Measurements from ENCODE around the gene SMPD3.

The SMPD3 gene

DNA sequence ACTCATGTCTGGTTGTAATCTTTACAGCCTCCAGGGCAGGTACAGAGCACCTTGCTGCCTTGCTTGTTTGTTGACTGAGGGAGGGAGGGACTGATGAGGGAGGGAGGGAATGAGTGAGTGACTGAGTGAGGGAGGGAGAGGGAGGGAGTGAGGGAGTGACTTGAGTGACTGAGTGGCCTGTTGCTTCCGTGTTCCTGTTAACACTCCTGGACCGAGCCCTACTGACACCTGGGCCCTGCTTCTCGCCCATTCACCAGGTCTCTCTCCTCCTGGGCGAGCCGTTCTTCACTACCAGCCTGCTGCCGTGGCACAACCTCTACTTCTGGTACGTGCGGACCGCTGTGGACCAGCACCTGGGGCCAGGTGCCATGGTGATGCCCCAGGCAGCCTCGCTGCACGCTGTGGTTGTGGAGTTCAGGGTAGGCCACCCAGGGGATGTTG is 96.3 kb downstream of the SMPD3 start:
- Mint-ChIP-seq H3K4me3 (no peak overlapping the region), H3K36me3 (ENCODE audit: low read depth) (peaks cover 56% of the 10 kb centered on the region), H3K4me1 (ENCODE audit: low read depth) (peaks cover 29% of the 10 kb centered on the region), H3K27ac (no peak overlapping the region), H3K9me3 (no peaks in the 10 kb centered on the region), H3K27me3 (ENCODE audit: low read depth) (no peaks in the 10 kb centered on the region)

- no peak overlapping the region for H3K27ac Mint-ChIP-seq
- no peak overlapping the region for H3K4me3 Mint-ChIP-seq
- peaks cover 58% of the 10 kb centered on the region for H3K36me3 Mint-ChIP-seq (ENCODE audit: low read depth)
- peaks cover 25% of the 10 kb centered on the region for H3K4me1 Mint-ChIP-seq (ENCODE audit: low read depth)
- no peaks in the 10 kb centered on the region for H3K27me3 Mint-ChIP-seq (ENCODE audit: low read depth)
- no peaks in the 10 kb centered on the region for H3K9me3 Mint-ChIP-seq
Measured at GRCh38 chr16:68351463-68351862, 96.8 kb downstream of the SMPD3 start.

GRCh38 chr16:68350813-68351350 is 97.4 kb downstream of the SMPD3 start:
- H3K27me3 Mint-ChIP-seq (ENCODE audit: low read depth), result no peaks in the 10 kb centered on the region
- H3K36me3 Mint-ChIP-seq (ENCODE audit: low read depth), result peaks cover 58% of the 10 kb centered on the region
- no peak overlapping the region for H3K27ac Mint-ChIP-seq
- H3K9me3 Mint-ChIP-seq, result no peaks in the 10 kb centered on the region
- H3K4me1 Mint-ChIP-seq (ENCODE audit: low read depth), result peaks cover 21% of the 10 kb centered on the region
- H3K4me3 Mint-ChIP-seq, result no peak overlapping the region

DNA sequence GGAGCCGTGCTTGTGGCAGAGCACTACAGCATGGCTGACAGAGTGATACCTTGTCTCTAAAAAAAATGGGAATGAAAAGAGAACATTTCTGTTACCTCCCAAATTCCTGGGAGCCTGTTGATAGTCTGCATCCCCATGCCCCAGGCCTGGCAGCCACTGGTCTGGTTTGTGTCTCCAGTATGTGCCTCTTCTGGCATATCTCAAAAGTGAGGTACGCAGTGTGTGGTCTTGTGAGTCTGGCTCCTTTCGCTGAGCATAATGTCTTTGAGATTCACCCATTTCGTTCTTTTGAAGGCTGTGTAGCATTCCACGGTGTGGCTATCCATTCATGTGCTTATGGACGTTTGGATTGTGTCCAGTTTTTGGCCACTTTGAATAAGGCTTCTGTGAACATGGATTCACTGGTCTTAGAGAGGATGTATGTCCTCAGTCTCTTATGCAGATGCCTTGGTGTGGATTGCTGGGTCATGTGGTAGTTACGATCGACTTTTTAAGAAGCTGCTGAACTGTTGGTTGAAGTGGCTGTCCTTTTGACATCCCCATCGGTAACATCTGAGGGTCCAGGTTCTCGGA is 98.4 kb downstream of the SMPD3 start:
- Mint-ChIP-seq H3K4me3 (no peak overlapping the region), H3K4me1 (ENCODE audit: low read depth) (peaks cover 14% of the 10 kb centered on the region), H3K36me3 (ENCODE audit: low read depth) (peaks cover 60% of the 10 kb centered on the region), H3K27me3 (ENCODE audit: low read depth) (no peaks in the 10 kb centered on the region), H3K27ac (no peak overlapping the region), H3K9me3 (no peaks in the 10 kb centered on the region)

DNA sequence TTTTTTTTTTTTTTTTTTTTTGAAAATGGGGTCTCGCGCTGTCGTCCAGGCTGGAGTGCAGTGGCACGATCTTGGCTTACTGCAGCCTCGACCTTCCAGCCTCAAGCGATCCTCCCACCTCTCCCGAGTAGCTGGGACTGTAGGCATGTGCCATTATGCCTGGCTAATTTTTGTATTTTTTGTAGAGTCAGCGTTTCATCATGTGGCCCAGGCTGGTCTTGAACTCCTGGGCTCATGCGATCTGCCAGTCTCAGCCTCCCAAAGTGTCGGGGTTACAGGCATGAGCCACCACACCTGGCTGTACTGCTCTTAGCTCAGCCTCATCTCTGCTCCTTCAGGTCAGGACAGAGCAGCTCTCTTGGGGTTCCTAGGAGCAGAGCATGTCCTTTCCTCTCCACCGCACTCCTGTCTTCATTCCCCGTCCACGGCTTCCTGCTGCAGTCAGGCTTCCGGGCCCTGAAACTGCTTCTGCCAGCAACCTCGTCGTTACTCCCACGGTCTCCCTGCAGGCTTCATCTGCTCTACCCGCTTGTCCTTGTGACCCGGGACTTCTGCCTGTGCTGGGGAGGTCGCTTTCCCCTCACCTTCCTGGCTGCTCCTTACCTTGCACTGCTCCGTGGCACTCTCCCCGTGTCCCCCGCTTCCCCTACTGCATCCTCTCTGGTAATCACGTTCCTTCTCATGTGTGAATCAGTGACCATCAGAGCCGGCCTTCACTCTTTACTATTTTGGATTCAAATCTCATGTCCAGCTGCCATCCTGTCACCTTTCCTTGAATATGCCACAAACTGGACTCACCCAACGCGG is 99.5 kb downstream of the SMPD3 start:
- Mint-ChIP-seq H3K27ac (no peak overlapping the region), H3K36me3 (ENCODE audit: low read depth) (peaks cover 59% of the 10 kb centered on the region), H3K9me3 (no peaks in the 10 kb centered on the region), H3K4me1 (ENCODE audit: low read depth) (peaks cover 12% of the 10 kb centered on the region), H3K4me3 (no peak overlapping the region), H3K27me3 (ENCODE audit: low read depth) (no peaks in the 10 kb centered on the region)

DNA sequence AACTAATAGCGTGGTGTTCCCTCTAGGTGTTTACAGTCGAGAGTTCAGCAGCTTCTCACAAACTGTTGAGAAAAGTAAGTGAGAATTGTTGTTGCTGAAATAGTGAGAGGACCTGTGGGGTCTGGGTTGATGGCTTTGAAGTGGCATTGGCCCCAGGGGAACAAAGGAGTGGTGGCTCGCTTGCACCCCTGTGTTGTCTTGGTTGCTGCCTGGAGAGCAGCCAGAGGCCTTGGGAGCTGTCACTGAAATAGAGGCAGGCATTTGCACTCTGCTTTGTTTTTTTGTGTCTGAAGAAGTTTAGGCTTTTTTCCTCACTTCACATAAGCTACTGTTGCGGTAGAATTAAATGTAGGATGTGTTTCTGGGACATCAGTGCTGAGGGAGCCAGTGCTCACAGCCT is 100.7 kb downstream of the SMPD3 start:
- peaks cover 57% of the 10 kb centered on the region for H3K36me3 Mint-ChIP-seq (ENCODE audit: low read depth)

GRCh38 chr16:68346892-68347480 is 101.3 kb downstream of the SMPD3 start:
- H3K27ac Mint-ChIP-seq, result peak overlapping the region; percentile 65
- no peaks in the 10 kb centered on the region for H3K27me3 Mint-ChIP-seq (ENCODE audit: low read depth)
- H3K36me3 Mint-ChIP-seq (ENCODE audit: low read depth), result peaks cover 61% of the 10 kb centered on the region
- H3K9me3 Mint-ChIP-seq, result no peaks in the 10 kb centered on the region
- H3K4me1 Mint-ChIP-seq (ENCODE audit: low read depth), result peaks cover 12% of the 10 kb centered on the region
- no peak overlapping the region for H3K4me3 Mint-ChIP-seq

More for the DNA sequence above, 100.7 kb downstream of the SMPD3 start:
- Mint-ChIP-seq H3K4me1 (ENCODE audit: low read depth) (peaks cover 12% of the 10 kb centered on the region), H3K9me3 (no peaks in the 10 kb centered on the region), H3K4me3 (no peak overlapping the region), H3K27me3 (ENCODE audit: low read depth) (no peaks in the 10 kb centered on the region), H3K27ac (no peak overlapping the region)

GRCh38 chr16:68345958-68346635 is 102.2 kb downstream of the SMPD3 start:
- H3K9me3 Mint-ChIP-seq, result no peaks in the 10 kb centered on the region
- H3K27ac Mint-ChIP-seq, result no peak overlapping the region
- H3K36me3 Mint-ChIP-seq (ENCODE audit: low read depth), result peaks cover 60% of the 10 kb centered on the region
- peaks cover 12% of the 10 kb centered on the region for H3K4me1 Mint-ChIP-seq (ENCODE audit: low read depth)
- no peaks in the 10 kb centered on the region for H3K27me3 Mint-ChIP-seq (ENCODE audit: low read depth)
- no peak overlapping the region for H3K4me3 Mint-ChIP-seq

DNA sequence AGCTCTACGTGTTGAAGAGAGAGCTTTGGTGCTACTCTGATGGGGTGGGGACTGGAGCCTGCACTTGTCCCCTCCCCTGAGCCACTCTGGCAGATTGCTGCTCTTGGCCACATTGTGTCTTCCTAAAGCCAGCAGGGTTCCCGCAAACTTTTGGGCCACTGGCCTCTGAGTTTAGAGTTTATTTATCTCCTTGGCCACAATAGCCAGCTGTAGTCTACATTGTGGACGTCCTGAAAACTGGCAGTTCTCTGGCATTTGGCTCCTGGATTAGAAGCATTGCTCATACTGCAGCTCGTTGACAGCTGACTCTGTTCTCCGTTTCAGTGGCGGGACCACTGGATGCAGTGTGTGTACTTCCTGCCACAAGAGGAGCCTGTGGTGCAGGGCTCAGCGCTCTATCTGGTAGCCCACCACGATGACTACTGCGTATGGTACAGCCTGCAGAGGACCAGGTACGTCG is 102.9 kb downstream of the SMPD3 start:
- H3K27ac Mint-ChIP-seq, result no peak overlapping the region

DNA sequence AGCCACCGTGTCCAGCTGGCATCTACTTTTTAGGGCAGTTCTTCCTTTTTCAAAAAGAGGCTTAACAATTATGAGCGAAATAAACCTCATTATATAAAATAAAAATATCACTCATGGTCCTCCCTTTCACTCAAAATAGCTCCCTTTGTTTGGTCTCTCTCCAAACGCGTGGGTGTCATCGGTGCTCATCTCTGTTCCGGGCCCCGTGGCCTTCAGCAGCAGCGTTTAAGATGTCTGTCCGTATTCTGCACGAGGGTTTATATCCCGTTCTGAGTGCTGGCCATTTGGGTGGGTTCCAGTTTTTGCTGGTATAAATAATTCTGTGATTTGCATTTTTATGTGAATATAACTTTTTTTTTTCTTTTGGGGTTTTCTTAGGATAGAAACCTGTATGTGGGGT is 104.1 kb downstream of the SMPD3 start:
- Mint-ChIP-seq H3K9me3 (no peaks in the 10 kb centered on the region), H3K27me3 (ENCODE audit: low read depth) (no peaks in the 10 kb centered on the region), H3K36me3 (ENCODE audit: low read depth) (peaks cover 68% of the 10 kb centered on the region), H3K4me3 (no peak overlapping the region), H3K4me1 (ENCODE audit: low read depth) (peaks cover 14% of the 10 kb centered on the region), H3K27ac (no peak overlapping the region)

More for the DNA sequence above, 102.9 kb downstream of the SMPD3 start:
- Mint-ChIP-seq H3K27me3 (ENCODE audit: low read depth) (no peaks in the 10 kb centered on the region), H3K36me3 (ENCODE audit: low read depth) (peaks cover 63% of the 10 kb centered on the region), H3K9me3 (no peaks in the 10 kb centered on the region), H3K4me3 (no peak overlapping the region), H3K4me1 (ENCODE audit: low read depth) (peaks cover 16% of the 10 kb centered on the region)

DNA sequence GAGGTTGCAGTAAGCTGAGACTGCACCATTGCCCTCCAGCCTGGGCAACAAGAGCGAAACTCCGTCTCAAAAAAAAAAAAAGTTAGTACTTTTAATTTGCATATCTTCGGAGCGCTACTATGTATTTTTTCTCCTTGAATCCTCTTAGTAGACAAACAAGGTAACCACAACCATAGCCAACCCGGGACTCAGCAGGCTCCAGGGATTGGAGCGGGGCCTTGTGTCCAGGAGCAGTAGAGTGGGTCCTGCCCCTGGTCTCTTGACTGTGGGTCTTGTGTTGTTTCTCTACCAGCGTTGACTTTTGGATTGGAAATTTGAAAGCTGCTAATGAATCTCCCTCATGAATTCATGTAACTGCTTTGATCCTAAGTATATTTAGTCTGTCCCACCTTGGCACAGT is 105.2 kb downstream of the SMPD3 start:
- H3K27me3 Mint-ChIP-seq (ENCODE audit: low read depth), result no peaks in the 10 kb centered on the region
- H3K27ac Mint-ChIP-seq, result no peak overlapping the region
- no peaks in the 10 kb centered on the region for H3K9me3 Mint-ChIP-seq
- H3K4me1 Mint-ChIP-seq (ENCODE audit: low read depth), result peaks cover 13% of the 10 kb centered on the region
- H3K4me3 Mint-ChIP-seq, result no peak overlapping the region
- H3K36me3 Mint-ChIP-seq (ENCODE audit: low read depth), result peaks cover 65% of the 10 kb centered on the region

DNA sequence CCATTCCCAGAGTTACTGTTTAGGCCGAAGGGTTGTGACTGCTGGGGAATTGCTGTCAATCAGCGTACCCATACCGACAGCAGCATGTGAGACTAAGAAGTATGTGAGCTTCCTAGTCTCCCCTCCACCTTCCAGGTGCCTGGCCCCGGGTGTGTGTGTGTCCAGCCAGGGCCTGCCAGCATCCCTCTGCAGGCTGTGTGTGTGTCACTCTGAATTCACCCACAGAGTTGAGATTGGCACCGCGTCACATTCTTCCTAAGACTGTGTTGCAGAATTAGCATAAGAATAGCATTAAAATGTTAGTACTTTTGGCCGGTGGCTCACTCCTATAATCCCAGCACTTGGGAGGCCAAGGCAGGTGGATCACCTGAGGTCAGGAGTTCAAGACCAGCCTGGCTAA is 105.7 kb downstream of the SMPD3 start:
- Mint-ChIP-seq H3K27ac (no peak overlapping the region), H3K36me3 (ENCODE audit: low read depth) (peaks cover 65% of the 10 kb centered on the region), H3K4me1 (ENCODE audit: low read depth) (peaks cover 9% of the 10 kb centered on the region), H3K9me3 (no peaks in the 10 kb centered on the region), H3K4me3 (no peak overlapping the region), H3K27me3 (ENCODE audit: low read depth) (no peaks in the 10 kb centered on the region)

GRCh38 chr16:68339214-68339613 is 109.1 kb downstream of the SMPD3 start:
- Mint-ChIP-seq H3K27me3 (ENCODE audit: low read depth) (no peaks in the 10 kb centered on the region), H3K27ac (no peak overlapping the region), H3K9me3 (no peaks in the 10 kb centered on the region), H3K4me1 (ENCODE audit: low read depth) (peaks cover 7% of the 10 kb centered on the region), H3K36me3 (ENCODE audit: low read depth) (peaks cover 59% of the 10 kb centered on the region), H3K4me3 (no peak overlapping the region)

DNA sequence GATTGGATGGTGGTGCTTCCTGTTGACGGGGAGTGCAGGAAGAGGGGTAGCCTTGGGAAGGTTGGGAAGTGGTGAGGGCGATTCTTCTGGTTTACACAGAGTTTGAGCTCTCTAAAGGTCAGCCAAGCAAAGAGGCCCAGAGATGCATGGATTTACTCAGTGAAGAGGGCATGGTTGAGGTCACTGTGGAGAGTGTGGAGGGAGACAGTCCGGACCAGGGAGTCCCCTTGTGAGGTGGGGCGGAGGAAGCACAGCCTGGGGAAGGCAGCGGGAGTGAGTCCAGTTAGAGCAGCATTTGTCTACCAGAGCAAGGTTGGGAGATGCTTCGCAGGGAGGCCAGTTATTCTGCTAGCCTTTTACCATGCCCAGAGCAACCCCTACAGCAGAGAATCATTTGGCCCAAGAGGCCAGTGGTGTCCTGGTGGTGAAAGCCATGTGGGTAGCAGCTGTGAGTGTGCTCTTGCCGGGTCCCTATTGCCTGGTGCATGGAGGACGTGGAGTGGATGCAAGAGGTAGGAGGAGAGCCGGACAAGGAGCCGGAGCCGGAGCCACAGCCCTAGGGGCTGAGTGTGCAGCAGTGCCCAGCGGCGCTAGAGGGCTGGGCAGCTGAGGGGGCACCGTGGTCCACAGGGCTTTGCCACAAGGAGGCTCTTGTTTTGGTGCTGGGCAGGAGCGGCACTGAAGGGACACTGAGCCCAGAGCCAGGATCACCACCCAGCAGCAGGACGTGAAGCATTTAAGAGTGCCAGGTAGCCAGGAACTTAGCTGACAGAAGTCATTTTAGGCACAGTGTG is 109.8 kb downstream of the SMPD3 start:
- Mint-ChIP-seq H3K27me3 (ENCODE audit: low read depth) (no peaks in the 10 kb centered on the region), H3K4me3 (no peak overlapping the region), H3K36me3 (ENCODE audit: low read depth) (peaks cover 56% of the 10 kb centered on the region), H3K9me3 (no peaks in the 10 kb centered on the region), H3K4me1 (ENCODE audit: low read depth) (peaks cover 9% of the 10 kb centered on the region), H3K27ac (no peak overlapping the region)

All from T-helper 1 cell treated with Interleukin-12 subunit alpha and Interleukin-12 subunit beta and Interleukin-4 antibody, amounts not matched to agents 30 μg/mL and 1 μg/mL, for 36 hours (primary cell).